ENCODE data around the gene ZMYND8. TPM values are rescaled to one million over a fixed set of nuclear protein-coding genes. Genes with fewer than 3 reads are reported as not detected.

ZMYND8 gene
- total and polyA plus RNA-seq, 7 donors = 7.8 to 46.0 (median 24.8) TPM

DNA sequence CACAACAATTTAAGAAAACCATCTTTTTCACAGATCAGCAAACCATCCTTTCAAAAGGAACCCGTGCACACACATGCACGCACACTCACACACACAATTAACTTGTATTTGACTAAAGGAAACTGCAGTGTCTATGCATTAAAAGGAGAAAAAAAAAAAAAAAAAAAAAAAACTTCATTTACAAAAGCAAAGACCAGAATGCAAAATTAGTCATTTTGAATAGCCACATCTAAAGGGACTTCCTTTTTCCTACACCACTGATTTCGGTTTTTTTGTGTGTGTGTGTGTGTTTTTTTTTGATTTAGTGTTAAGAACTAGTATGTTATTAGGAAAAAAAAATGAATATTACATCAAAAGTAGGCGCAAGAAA lies 6.3 kb downstream of the ZMYND8 start:
- no peak for TF ChIP-seq POLR2AphosphoS5 (IDR thresholded peaks at IDR 0.05)
- TF ChIP-seq EP300 (IDR thresholded peaks at IDR 0.05) = no peak
- no peak for TF ChIP-seq POLR2A (IDR thresholded peaks at IDR 0.05)
- TF ChIP-seq, protein P1, sequence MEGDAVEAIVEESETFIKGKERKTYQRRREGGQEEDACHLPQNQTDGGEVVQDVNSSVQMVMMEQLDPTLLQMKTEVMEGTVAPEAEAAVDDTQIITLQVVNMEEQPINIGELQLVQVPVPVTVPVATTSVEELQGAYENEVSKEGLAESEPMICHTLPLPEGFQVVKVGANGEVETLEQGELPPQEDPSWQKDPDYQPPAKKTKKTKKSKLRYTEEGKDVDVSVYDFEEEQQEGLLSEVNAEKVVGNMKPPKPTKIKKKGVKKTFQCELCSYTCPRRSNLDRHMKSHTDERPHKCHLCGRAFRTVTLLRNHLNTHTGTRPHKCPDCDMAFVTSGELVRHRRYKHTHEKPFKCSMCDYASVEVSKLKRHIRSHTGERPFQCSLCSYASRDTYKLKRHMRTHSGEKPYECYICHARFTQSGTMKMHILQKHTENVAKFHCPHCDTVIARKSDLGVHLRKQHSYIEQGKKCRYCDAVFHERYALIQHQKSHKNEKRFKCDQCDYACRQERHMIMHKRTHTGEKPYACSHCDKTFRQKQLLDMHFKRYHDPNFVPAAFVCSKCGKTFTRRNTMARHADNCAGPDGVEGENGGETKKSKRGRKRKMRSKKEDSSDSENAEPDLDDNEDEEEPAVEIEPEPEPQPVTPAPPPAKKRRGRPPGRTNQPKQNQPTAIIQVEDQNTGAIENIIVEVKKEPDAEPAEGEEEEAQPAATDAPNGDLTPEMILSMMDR (IDR thresholded peaks at IDR 0.05) = no peak
- intact Hi-C loops (cut with DNase I) = no loop called here
- Histone ChIP-seq H3K4me3 (no peak overlapping the region), H3K9me3 (no peaks in the 10 kb centered on the region), H3K27me3 (no peaks in the 10 kb centered on the region), H3K36me3 (peaks cover 0 to 13% (median 0%) of the 10 kb centered on the region in 4 donors), H3K4me1 (peaks cover 0 to 88% (median 86%) of the 10 kb centered on the region in 4 donors), H3K27ac (peak overlapping the region; percentile 99 to 100 (median 99))
- DNase-seq = no peak
- WGBS, 2 donors = 47 to 77% methylated on average over 4 of the region's 4 CpGs

DNA sequence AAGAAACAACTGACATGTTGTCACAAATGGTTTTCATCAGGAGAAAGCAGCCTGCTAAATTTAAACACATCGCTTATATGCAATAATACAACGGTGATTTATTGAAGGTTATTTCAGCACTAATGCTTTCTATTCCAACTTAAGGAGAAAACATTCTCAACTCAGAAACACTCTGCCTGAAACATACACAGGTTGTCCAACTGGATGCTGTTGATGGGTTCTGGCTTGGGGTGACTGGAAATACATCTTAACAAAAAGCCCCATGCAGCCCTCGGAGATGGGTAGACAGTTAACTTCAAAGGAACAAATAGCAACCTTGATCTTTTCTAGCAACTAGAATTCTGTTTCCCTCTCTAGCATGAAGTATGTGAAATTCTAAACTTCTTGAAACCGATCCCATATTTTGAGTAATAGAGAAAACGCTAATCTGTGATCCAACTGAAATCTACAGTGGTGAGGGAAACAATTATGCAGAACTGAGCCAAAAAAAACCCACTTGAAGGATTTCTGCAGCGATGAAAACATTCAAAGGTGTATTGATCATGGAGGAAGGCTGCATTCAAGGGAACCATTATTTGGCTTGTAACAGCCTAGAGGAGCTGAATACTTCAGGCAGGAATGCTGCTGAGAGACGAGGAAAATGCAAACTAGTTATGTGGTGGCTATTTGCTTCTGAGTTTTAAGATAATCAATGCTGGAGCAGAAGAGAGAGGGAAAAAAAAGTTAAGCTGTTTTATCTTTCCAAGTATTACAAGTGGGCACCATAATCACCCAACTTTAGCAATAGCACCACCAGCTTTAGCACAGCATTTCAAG lies 6.9 kb downstream of the ZMYND8 start:
- no peak for DNase-seq
- peak; percentile 29 to 68 (median 50) for TF ChIP-seq POLR2AphosphoS5 (IDR thresholded peaks at IDR 0.05)
- TF ChIP-seq EP300 (IDR thresholded peaks at IDR 0.05) = peak in 1 of 4 donors; percentile 38
- TF ChIP-seq POLR2A (IDR thresholded peaks at IDR 0.05) = no peak
- TF ChIP-seq, protein P1 (IDR thresholded peaks at IDR 0.05) = no peak
- Histone ChIP-seq H3K27me3 (no peaks in the 10 kb centered on the region), H3K4me1 (peaks cover 0 to 84% (median 81%) of the 10 kb centered on the region in 4 donors), H3K27ac (peak overlapping the region; percentile 99 to 100 (median 99)), H3K36me3 (peaks cover 0 to 16% (median 0%) of the 10 kb centered on the region in 4 donors), H3K4me3 (no peak overlapping the region), H3K9me3 (no peaks in the 10 kb centered on the region)
- 66 to 86% methylated on average over 7 of the region's 7 CpGs for WGBS, 2 donors
- intact Hi-C loops (cut with DNase I) = loop anchor here (10.0 kb wide), 1 partner anchor 2005 kb away; the partner anchor contains the start of gene SDC4

DNA sequence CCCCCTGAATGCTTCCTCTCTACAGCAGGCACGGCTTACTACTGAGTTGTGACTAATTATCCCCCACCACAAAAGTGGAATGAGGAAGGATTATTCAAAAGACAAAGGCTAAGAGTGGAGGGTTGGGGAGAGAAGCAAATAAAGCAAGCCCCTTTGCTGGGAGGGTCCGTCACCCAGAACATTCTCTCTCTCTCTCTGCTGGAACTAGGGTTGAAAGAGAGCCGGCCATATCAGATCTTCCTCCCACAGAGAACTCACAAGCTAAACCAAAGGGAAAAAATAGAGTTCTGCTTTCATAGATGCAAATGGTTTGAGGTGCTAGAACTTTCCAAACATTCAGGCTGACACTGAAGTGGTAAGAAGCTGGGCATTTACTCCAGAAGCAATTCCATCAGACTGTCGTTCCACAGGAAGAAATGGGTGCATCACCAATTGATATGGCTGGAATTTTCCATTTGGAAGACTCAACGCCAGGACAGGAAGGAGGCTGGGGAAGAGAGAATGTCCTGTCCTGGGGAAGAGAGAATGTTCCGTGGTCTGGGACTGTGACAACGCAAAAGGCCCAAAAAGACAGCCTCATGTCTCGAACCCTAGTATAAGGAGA lies 7.9 kb downstream of the ZMYND8 start:
- no peak for DNase-seq
- H3K4me1 ChIP-seq = peaks cover 0 to 84% (median 80%) of the 10 kb centered on the region in 4 donors
- peak overlapping the region; percentile 99 to 100 (median 99) for H3K27ac ChIP-seq
- no peak overlapping the region for H3K4me3 ChIP-seq
- WGBS, 2 donors = 74 to 88% methylated on average over 8 of the region's 8 CpGs
- TF ChIP-seq POLR2A (IDR thresholded peaks at IDR 0.05) (no peak), EP300 (IDR thresholded peaks at IDR 0.05) (peak in 1 of 4 donors; percentile 21)
- H3K27me3 ChIP-seq = no peaks in the 10 kb centered on the region
- H3K9me3 ChIP-seq = no peaks in the 10 kb centered on the region
- intact Hi-C loops (cut with DNase I) = loop anchor here (10.0 kb wide), 1 partner anchor 2004 kb away; the partner anchor contains the start of gene SDC4
- peaks cover 0 to 16% (median 0%) of the 10 kb centered on the region in 4 donors for H3K36me3 ChIP-seq

DNA sequence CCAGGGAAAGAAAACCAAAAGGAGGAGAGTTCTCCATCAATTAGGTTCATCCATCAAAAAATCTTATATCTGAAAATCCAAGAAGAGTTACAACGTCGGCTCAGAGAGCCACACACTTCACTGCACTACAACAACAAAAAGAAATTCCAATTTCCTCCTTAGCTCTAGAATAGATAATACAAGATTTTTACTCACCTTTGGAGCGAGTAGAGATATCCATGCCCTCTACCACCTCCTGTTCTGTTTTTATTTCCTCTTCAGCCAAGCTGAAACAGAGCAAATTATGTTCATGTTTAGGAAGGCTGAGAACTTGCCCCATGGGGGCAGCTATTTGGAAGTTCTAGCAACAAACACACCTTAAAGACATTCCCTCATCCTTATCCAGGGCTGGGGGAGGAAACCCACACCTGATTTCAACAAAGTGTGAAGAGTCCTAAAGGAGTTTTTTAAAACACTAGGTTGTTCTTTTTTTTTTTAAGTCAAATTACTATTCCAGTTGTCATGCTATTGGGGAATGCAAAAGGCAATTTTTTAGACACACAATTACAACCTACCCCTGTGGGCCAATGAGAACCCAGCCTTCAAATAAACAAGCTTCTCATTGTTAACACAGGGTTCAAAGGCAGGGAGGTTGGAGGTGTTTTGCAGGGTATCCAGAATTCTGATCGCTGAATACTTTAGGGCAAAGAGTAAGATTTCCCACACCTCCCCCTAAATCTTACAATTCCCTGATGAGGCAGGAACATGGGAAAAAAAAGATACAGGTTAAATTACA lies 8.7 kb downstream of the ZMYND8 start:
- Histone ChIP-seq H3K27me3 (no peaks in the 10 kb centered on the region), H3K27ac (peak overlapping the region; percentile 99 to 100 (median 99)), H3K9me3 (no peaks in the 10 kb centered on the region), H3K4me3 (no peak overlapping the region), H3K36me3 (peaks cover 0 to 16% (median 0%) of the 10 kb centered on the region in 4 donors), H3K4me1 (peaks cover 0 to 84% (median 80%) of the 10 kb centered on the region in 4 donors)
- no peak for DNase-seq
- TF ChIP-seq EP300 (IDR thresholded peaks at IDR 0.05) = no peak
- TF ChIP-seq POLR2A (IDR thresholded peaks at IDR 0.05) = no peak
- no peak for TF ChIP-seq POLR2AphosphoS5 (IDR thresholded peaks at IDR 0.05)
- TF ChIP-seq, protein P1 (IDR thresholded peaks at IDR 0.05) = no peak
- 63 to 70% methylated on average over 4 of the region's 4 CpGs for WGBS, 2 donors
- intact Hi-C loops (cut with DNase I) = loop anchor here (10.0 kb wide), 1 partner anchor 2003 kb away; the partner anchor contains the start of gene SDC4
